HepG2 (cell line): ENCODE data around the gene GGA2. TPM values are rescaled to one million over a fixed set of nuclear protein-coding genes. Genes with fewer than 3 reads are reported as not detected.

Experiments
- ARNT2 ChIP-seq: sonication (generic); formaldehyde crosslinking; IDR thresholded peaks from 2 replicates; pipeline ENCODE4 v1.8.0; 2022; ENCODE audit warnings: mild to moderate bottlenecking, low read depth, missing genetic modification reagents, moderate library complexity
- MNT ChIP-seq: fragments of 450-650 bp; IDR thresholded peaks from 2 replicates; pipeline ENCODE4 v1.6.1; 2016
- PHF20 ChIP-seq: sonication (generic); formaldehyde crosslinking; IDR thresholded peaks from 2 replicates; pipeline ENCODE4 v1.5.0; 2020; ENCODE audit warnings: mild to moderate bottlenecking, missing genetic modification reagents
- PHF21A ChIP-seq: sonication (generic); formaldehyde crosslinking; IDR thresholded peaks from 2 replicates; pipeline ENCODE4 v1.5.0; 2020; ENCODE audit warnings: mild to moderate bottlenecking, missing genetic modification reagents
- PRPF4 ChIP-seq: fragments of 200-400 bp; formaldehyde crosslinking; IDR thresholded peaks from 2 replicates; pipeline ENCODE4 v1.6.1; 2016; ENCODE audit warnings: low read length, low read depth; ENCODE audit not compliant: poor library complexity, severe bottlenecking
- ZBTB1 ChIP-seq: sonication (generic); formaldehyde crosslinking; IDR thresholded peaks from 2 replicates; pipeline ENCODE4 v1.4.0; 2020; ENCODE audit warnings: missing genetic modification reagents, borderline replicate concordance
- ZBTB40 ChIP-seq, 2 experiments: fragments of 450-650 bp in 1 of 2; sonication (generic) in 1 of 2; formaldehyde crosslinking in 1 of 2; IDR thresholded peaks; 2 replicates each; pipeline versions ENCODE4 v1.6.1 to v1.8.0; 2016 to 2022; ENCODE audit warnings: antibody characterized with exemption in 1 of 2, mild to moderate bottlenecking in 1 of 2, missing genetic modification reagents in 1 of 2
- ZFP36L1 ChIP-seq: sonication (generic); formaldehyde crosslinking; IDR thresholded peaks from 2 replicates; pipeline ENCODE4 v1.8.0; 2022; ENCODE audit warnings: mild to moderate bottlenecking, missing genetic modification reagents, moderate library complexity
- ZHX1 ChIP-seq: sonication (generic); formaldehyde crosslinking; IDR thresholded peaks from 2 replicates; pipeline ENCODE4 v1.8.1; 2022; ENCODE audit warnings: low read depth, mild to moderate bottlenecking, missing genetic modification reagents
- ZNF17 ChIP-seq: sonication (generic); formaldehyde crosslinking; IDR thresholded peaks from 2 replicates; pipeline ENCODE4 v1.5.0; 2020; ENCODE audit warnings: mild to moderate bottlenecking, missing genetic modification reagents
- ZNF331 ChIP-seq: sonication (generic); formaldehyde crosslinking; IDR thresholded peaks from 2 replicates; pipeline ENCODE4 v1.4.0; 2020; ENCODE audit warnings: missing genetic modification reagents
- ZNF747 ChIP-seq: sonication (generic); formaldehyde crosslinking; IDR thresholded peaks from 2 replicates; pipeline ENCODE4 v1.8.1; 2023; ENCODE audit warnings: missing genetic modification reagents, mild to moderate bottlenecking, borderline replicate concordance
- polyA plus RNA-seq, 8 experiments: library from polyadenylated mRNA; depleted of rRNA in 3 of 8; stranded (reverse) in 7 of 8; unstranded in 1 of 8; fragments of >200 nt; fragmentation: Illumina TruSeq in 4 of 8; extraction: Trizol in 4 of 8; gene quantifications; 2 replicates each; pipeline versions ENCODE4 v1.2.1 to v1.2.3, GENCODE V29; 2011 to 2016; ENCODE audit warnings: low read depth in 4 of 8, missing spikeins in 1 of 8, mixed read lengths in 1 of 8; ENCODE audit not compliant: insufficient read depth in 1 of 8
- total RNA-seq, 5 experiments: library from RNA; depleted of rRNA; stranded (reverse); fragments of >200 nt; fragmentation: Illumina TruSeq; extraction: Trizol; gene quantifications; 2 replicates each; pipeline ENCODE4 v1.2.3, GENCODE V29; 2016; ENCODE audit warnings: low read depth in 1 of 5
- TF ChIP-seq, protein P1 (sequence below): sonication (generic); formaldehyde crosslinking; IDR thresholded peaks from 2 replicates; pipeline ENCODE4 v1.8.1; 2023; ENCODE audit warnings: mild to moderate bottlenecking, inconsistent platforms, moderate library complexity, missing genetic modification reagents, borderline replicate concordance

Gene GGA2
- total and polyA plus RNA-seq, 2 of the 13 experiments (the other 11 are each of a cell fraction or from before 2014, with no cell fraction given), result 51.5 to 69.8 TPM

DNA sequence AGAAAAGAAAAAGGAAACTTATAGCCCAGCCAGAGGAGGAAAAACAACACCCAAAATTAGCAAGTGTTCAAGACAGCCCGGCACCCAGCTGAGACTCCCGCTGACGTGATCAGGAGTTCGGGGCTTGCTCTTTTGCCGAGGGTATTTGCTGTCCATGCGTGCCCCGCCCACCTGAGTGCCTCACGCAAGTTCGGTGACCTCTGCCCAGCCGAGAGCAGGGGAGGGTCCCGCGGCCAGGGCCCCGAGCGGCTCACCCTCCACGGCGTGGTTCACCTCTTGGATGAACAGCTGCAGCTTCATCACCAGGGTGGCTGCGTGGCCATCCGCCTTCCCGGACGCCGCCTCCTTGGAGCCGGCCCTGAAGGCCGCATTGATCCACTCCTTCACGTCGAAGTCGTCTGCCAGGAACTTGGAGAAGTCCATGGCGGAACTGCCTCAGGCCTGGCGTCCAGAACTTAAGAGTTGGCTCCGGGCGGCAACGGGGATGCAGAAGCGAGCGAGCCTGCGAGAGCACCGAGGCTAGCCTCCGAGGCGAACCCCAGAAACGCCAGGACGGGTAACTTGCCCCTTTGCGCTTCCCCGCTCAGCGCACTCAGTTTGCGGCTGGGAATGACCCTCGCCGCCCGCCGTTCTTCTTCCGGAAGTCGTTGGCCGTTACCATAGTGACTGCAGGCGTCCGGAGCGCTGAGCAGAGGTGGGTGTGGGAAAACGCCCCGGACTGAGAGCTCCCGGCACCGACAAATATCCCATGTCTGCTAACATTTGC is 57.5 kb downstream of the GGA2 start, which contains the start of gene COG7 (continued):
- peak; percentile 69; the same call in 1 of the 2 replicates for TF ChIP-seq ZHX1 (CRISPR knock-in tag)
- 0 out of 2 replicates have a peak, but pooled peaks have one; percentile 7 for TF ChIP-seq ZFP36L1 (CRISPR knock-in tag)
- no peak for TF ChIP-seq PRPF4
- TF ChIP-seq ARNT2 (CRISPR knock-in tag), result peak; percentile 90
- TF ChIP-seq ZBTB1, result 0 out of 2 replicates have a peak, but pooled peaks have one; percentile 29
- TF ChIP-seq MNT, result peak; percentile 59
- peak; percentile 95; the same call in 1 of the 2 replicates for TF ChIP-seq ZNF747
- no peak for TF ChIP-seq ZBTB40 (IDR thresholded peaks at IDR 0.05)
- peak; percentile 93 for TF ChIP-seq ZBTB40 (CRISPR knock-in tag; IDR thresholded peaks at IDR 0.05)
- TF ChIP-seq PHF21A (CRISPR knock-in tag), result peak; percentile 97
- TF ChIP-seq ZNF17 (CRISPR knock-in tag), result no peak
- TF ChIP-seq PHF20 (CRISPR knock-in tag), result peak; percentile 95
- peak; percentile 89 for TF ChIP-seq ZNF331
- TF ChIP-seq, protein P1, sequence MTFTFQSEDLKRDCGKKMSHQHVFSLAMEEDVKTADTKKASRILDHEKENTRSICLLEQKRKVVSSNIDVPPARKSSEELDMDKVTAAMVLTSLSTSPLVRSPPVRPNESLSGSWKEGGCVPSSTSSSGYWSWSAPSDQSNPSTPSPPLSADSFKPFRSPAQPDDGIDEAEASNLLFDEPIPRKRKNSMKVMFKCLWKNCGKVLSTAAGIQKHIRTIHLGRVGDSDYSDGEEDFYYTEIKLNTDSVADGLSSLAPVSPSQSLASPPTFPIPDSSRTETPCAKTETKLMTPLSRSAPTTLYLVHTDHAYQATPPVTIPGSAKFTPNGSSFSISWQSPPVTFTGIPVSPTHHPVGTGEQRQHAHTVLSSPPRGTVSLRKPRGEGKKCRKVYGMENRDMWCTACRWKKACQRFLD, result peak; percentile 97
